Lower leg skin (tissue), 3 donors: ENCODE data around the gene SGIP1.

Experiments
- CTCF ChIP-seq, 3 donors: fragments of 450-650 bp; IDR thresholded peaks; one replicate each; pipeline ENCODE4 v1.5.1; 2016; ENCODE audit warnings: antibody characterized with exemption in 3 of 3, mild to moderate bottlenecking in 3 of 3, moderate library complexity in 2 of 3
- POLR2A ChIP-seq, 2 donors: fragments of 450-650 bp; IDR thresholded peaks; one replicate each; pipeline ENCODE4 v1.6.1; 2016 to 2017; ENCODE audit warnings: antibody characterized with exemption in 2 of 2, mild to moderate bottlenecking in 1 of 2, moderate library complexity in 1 of 2

DNA sequence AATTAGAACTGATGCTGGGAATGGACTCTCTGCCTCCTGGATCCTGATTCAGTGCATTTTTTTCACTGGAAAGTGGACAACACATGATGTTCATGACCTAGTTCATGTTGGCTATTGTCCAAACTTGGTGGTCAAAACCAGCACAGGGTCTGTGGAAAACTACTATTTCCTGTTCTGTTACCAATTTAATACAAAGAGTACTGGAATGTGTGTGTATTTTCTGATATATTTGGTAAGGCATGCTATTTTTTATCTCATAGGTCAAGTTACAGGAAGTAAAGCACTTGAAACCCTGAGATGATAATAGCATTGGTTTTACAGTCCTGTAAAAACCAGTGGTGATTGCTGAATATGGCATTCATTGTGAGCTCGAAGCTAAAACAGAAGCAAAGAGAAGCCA lies 89.9 kb downstream of the SGIP1 start:
- TF ChIP-seq POLR2A (IDR thresholded peaks at IDR 0.05): no peak
- no peak for TF ChIP-seq CTCF (IDR thresholded peaks at IDR 0.05)
